Measurements from ENCODE around the gene GALNT18. TPM values are rescaled to one million over a fixed set of nuclear protein-coding genes. Genes with fewer than 3 reads are reported as not detected.

Gene GALNT18
- total and polyA plus RNA-seq, 7 donors, result 4.6 to 32.4 (median 8.3) TPM

GRCh38 chr11:11629368-11629767 lies 7.6 kb upstream of the GALNT18 start:
- no peaks in the 10 kb centered on the region for H3K36me3 ChIP-seq (ENCODE audit: insufficient read depth in 1 of 2, low read depth in 1 of 2)
- H3K27me3 ChIP-seq (ENCODE audit: insufficient read depth in 3 of 3, low read length in 2 of 3), result no peaks in the 10 kb centered on the region
- ATAC-seq (no peak), DNase-seq (no peak)
- H3K27ac ChIP-seq, result no peak overlapping the region
- 74 to 82% (median 76%) methylated on average over 8 of the region's 8 CpGs for WGBS, 3 donors
- H3K9me3 ChIP-seq, result no peaks in the 10 kb centered on the region
- no peak overlapping the region for H3K4me3 ChIP-seq
- no peaks in the 10 kb centered on the region for H3K4me1 ChIP-seq
- intact Hi-C loops (cut with DNase I), result no loop called here
- no peak for TF ChIP-seq CTCF (IDR thresholded peaks at IDR 0.05)

- Histone ChIP-seq H3K4me1 (no peaks in the 10 kb centered on the region), H3K27ac (no peak overlapping the region), H3K9me3 (no peaks in the 10 kb centered on the region), H3K4me3 (no peak overlapping the region), H3K27me3 (ENCODE audit: insufficient read depth in 3 of 3, low read length in 2 of 3) (no peaks in the 10 kb centered on the region), H3K36me3 (ENCODE audit: insufficient read depth in 1 of 2, low read depth in 1 of 2) (no peaks in the 10 kb centered on the region)
- no peak for TF ChIP-seq CTCF (IDR thresholded peaks at IDR 0.05)
- intact Hi-C loops (cut with DNase I), result no loop called here
- ATAC-seq (no peak), DNase-seq (no peak)
- WGBS, 3 donors, result 87 to 90% (median 89%) methylated on average over 4 of the region's 4 CpGs
These were observed 6.8 kb upstream of the GALNT18 start for GRCh38 chr11:11628651-11629050.

GRCh38 chr11:11626128-11626527 lies 4.3 kb upstream of the GALNT18 start:
- intact Hi-C loops (cut with DNase I), result no loop called here
- Histone ChIP-seq H3K27ac (no peak overlapping the region), H3K4me3 (no peak overlapping the region), H3K9me3 (no peaks in the 10 kb centered on the region), H3K4me1 (peaks cover under 1% of the 10 kb centered on the region), H3K36me3 (ENCODE audit: insufficient read depth in 1 of 2, low read depth in 1 of 2) (no peaks in the 10 kb centered on the region), H3K27me3 (ENCODE audit: insufficient read depth in 3 of 3, low read length in 2 of 3) (no peaks in the 10 kb centered on the region)
- TF ChIP-seq CTCF (IDR thresholded peaks at IDR 0.05), result no peak
- ATAC-seq (no peak), DNase-seq (no peak)
- 87 to 96% (median 93%) methylated on average over 1 of the region's 1 CpG for WGBS, 3 donors

GRCh38 chr11:11624926-11625325 lies 3.1 kb upstream of the GALNT18 start:
- Histone ChIP-seq H3K9me3 (no peaks in the 10 kb centered on the region), H3K4me3 (no peak overlapping the region), H3K27me3 (ENCODE audit: insufficient read depth in 3 of 3, low read length in 2 of 3) (no peaks in the 10 kb centered on the region), H3K4me1 (peaks cover 10% of the 10 kb centered on the region), H3K27ac (no peak overlapping the region), H3K36me3 (ENCODE audit: insufficient read depth in 1 of 2, low read depth in 1 of 2) (no peaks in the 10 kb centered on the region)
- intact Hi-C loops (cut with DNase I), result loop anchor here in 1 of 2 donors (5.0 kb wide), 2 partner anchors 93 to 162 kb away; no protein-coding TSS in a partner anchor
- no peak for TF ChIP-seq CTCF (IDR thresholded peaks at IDR 0.05)
- WGBS, 3 donors, result 92 to 96% (median 94%) methylated on average over 4 of the region's 4 CpGs
- DNase-seq, result no peak
- ATAC-seq, result no peak

GRCh38 chr11:11624204-11624603 lies 2.4 kb upstream of the GALNT18 start:
- DNase-seq (no peak), ATAC-seq (no peak)
- Histone ChIP-seq H3K27me3 (ENCODE audit: insufficient read depth in 3 of 3, low read length in 2 of 3) (no peaks in the 10 kb centered on the region), H3K9me3 (no peaks in the 10 kb centered on the region), H3K36me3 (ENCODE audit: insufficient read depth in 1 of 2, low read depth in 1 of 2) (no peaks in the 10 kb centered on the region), H3K4me1 (peaks cover 10% of the 10 kb centered on the region), H3K4me3 (no peak overlapping the region), H3K27ac (no peak overlapping the region)
- no peak for TF ChIP-seq CTCF (IDR thresholded peaks at IDR 0.05)
- intact Hi-C loops (cut with DNase I), result loop anchor here in 1 of 2 donors (5.0 kb wide), 2 partner anchors 92 to 163 kb away; no protein-coding TSS in a partner anchor
- WGBS, 3 donors, result 87 to 93% (median 88%) methylated on average over 3 of the region's 3 CpGs
